Measurements from ENCODE around the gene ITIH1.

ITIH1 gene

DNA sequence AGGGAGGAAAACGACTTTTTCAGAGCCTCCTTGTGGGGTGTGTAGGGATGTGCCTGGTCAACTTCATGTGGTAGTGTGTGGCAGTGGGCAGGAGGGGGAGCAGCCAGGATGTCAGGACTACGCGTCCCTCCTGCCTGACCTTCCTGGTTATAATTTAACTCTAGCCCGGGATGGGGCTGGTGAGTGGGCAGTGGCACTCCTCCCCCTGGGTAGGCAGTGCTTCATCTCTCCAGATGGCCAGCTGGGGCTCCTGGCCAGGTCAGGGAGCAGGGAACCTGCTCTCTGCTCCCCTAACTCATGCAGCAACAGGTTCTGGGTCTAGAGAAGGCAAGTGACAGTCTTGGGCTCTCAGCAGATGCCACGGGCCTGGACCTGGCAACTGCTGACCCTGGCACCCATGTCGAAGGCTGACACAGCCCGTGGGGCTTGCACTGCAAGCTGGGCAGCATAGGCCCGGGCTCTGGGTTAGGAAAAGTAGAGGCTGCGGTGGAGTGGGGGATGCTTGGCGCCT is 50.5 kb downstream of the ITIH1 start:
- TF ChIP-seq, protein P1, sequence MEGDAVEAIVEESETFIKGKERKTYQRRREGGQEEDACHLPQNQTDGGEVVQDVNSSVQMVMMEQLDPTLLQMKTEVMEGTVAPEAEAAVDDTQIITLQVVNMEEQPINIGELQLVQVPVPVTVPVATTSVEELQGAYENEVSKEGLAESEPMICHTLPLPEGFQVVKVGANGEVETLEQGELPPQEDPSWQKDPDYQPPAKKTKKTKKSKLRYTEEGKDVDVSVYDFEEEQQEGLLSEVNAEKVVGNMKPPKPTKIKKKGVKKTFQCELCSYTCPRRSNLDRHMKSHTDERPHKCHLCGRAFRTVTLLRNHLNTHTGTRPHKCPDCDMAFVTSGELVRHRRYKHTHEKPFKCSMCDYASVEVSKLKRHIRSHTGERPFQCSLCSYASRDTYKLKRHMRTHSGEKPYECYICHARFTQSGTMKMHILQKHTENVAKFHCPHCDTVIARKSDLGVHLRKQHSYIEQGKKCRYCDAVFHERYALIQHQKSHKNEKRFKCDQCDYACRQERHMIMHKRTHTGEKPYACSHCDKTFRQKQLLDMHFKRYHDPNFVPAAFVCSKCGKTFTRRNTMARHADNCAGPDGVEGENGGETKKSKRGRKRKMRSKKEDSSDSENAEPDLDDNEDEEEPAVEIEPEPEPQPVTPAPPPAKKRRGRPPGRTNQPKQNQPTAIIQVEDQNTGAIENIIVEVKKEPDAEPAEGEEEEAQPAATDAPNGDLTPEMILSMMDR (IDR thresholded peaks at IDR 0.05; ENCODE audit: insufficient read depth, missing control alignments): no peak

DNA sequence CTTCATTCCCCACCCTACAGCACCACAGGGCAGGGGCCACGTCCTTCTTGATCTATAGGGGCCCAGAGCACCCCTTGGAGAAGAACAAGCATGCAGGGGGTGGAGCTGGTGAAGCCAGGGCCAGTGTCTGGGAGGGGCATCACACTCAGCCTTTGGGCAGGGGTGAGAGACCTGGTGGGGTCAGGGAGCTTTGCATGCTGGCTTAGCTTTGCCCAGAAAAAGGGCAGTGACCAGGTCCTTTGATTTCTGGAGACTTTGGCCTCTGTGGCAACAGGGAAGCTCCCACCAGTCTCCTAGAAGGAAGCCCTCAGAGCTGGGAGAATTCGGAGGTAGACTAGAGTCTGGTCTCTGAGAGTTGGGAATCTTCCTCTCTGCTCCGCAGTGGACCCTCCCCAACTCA is 52.1 kb downstream of the ITIH1 start:
- no peak for FAIRE-seq
- no peak for DNase-seq (ENCODE audit: insufficient read length, low spot score)
- TF ChIP-seq, protein P1 (IDR thresholded peaks at IDR 0.05; ENCODE audit: insufficient read depth, missing control alignments): no peak

More for the DNA sequence above, 50.5 kb downstream of the ITIH1 start:
- no peak for FAIRE-seq
- DNase-seq (ENCODE audit: insufficient read length, low spot score): no peak

DNA sequence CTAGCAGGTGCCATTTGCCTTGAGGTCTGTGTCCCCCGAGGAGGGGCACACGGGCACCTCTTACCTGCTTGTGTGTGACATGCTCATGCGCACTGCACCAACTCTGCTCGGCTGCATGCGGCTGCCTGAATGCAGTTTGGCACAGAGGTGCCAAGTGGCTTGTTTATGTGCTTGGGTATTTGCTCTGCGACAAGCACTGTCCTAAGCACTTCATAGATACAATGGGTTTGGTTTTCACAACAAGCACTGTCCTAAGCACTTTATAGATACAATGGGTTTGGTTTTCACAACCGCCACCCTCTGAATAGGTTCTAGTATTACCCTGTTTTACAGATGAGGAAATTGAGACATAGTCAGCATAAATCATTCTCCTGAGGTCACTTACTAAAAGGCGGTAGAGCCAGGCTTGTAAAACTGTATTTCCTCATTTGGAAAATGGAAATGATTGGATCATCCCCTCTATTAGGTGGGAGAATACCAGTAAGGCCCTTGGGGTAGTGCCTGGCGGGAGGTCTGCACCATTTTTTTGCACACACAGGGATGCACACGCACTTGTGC is 52.6 kb downstream of the ITIH1 start:
- no peak for FAIRE-seq
- TF ChIP-seq, protein P1 (IDR thresholded peaks at IDR 0.05; ENCODE audit: insufficient read depth, missing control alignments): no peak
- no peak for DNase-seq (ENCODE audit: insufficient read length, low spot score)

DNA sequence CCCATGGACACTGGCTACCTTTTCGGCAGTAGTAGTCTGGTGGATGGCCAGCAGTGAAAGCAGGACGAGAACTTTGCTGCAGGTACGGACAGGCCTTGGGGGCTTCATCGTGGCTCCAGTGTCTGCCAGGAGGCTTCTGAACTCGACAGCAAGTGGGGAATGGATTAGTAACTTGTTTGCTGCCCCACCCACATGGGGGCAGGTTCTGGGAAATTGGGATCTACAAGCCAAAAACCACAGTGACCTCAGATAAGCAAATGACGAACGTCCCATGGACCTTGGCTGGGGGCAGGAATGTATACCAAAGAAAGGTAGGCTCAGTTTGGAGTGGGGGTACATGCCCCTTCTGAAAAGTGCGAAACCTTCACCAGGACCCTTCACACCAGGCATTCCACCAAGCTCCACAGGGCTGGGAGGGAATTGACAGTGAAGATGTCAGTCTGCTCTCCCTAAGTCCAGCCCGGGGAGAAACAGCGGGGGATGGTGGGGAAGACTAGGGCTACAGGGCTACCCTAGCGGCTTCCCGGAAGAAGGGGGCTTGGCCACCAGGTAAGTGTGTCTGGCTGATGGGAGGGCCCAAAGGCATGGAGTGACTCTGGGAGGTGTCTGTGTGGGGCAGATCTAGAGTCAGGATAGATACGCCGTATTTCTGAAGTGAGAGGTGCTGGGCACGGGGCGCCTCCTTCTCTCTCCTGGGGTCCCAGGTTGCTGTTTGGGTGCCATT is 53.3 kb downstream of the ITIH1 start, which contains the start of gene ITIH4:
ITIH4 (minus strand) TSS at position 138 of the 724 bp plus-strand sequence; CDS start at position 108, 30 bp downstream.
- DNase-seq (ENCODE audit: insufficient read length, low spot score) (no peak), FAIRE-seq (no peak)
- TF ChIP-seq, protein P1 (IDR thresholded peaks at IDR 0.05; ENCODE audit: insufficient read depth, missing control alignments): no peak

DNA sequence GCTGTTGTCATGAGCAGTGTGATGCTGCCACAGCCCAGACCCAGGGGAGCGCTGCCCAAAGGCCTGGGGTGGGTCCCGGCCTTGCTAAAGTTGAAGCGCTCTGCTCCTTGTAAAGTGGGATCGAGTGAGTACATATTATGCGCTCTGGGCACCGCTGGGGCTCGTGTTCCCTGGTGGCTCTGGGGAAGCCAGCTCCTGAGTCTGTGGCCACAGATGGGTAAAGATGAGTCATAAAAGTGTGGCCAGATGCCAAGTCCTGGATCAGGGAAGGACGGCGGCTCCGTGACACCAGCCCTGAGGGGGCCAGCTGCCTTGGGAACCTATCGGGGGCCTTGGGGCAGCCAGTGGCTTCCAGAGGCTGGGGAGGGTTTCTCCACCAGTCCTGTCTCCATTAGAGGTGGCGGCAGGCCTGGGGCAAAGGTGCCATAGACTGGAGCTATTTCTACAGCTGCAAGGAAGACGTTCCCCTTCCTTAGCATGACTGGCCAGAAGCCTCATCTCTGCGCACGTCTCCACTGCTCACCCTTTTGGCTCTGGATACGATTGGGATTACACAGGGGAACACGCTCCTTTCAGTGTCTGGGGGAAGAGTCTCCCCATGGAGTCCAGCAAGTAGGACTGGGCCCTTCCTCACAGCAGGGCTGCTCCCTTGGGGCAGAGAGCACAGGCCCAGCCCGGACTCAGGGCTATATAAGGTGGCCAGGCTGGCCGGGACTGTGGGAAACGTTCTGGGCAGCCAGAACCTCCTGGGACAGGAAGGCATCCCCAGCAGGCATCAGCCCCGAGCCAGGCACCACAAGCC is 54.3 kb downstream of the ITIH1 start:
- FAIRE-seq (no peak), DNase-seq (ENCODE audit: insufficient read length, low spot score) (no peak)
- TF ChIP-seq, protein P1 (IDR thresholded peaks at IDR 0.05; ENCODE audit: insufficient read depth, missing control alignments): no peak

DNA sequence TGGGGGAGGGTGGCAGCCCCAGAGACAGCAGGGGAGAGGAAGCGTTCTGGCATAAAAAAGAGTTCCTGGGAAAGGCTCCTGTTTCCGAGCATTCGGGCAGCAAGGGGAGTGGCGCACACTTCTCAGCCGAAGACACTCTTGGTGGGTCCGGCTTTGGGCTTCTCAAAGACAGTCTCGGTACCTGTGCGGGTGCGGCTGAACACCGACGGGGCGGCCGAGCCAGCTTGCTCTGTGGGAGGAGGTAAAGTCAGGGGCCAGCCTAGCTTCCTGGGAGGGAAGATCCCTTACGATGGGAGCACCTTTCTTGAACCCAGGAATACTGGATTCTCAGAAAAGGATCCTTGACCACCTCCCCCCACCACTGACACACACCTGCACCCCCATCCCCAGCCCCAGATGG is 55.8 kb downstream of the ITIH1 start:
- DNase-seq (ENCODE audit: insufficient read length, low spot score) (no peak), FAIRE-seq (no peak)
- TF ChIP-seq, protein P1 (IDR thresholded peaks at IDR 0.05; ENCODE audit: insufficient read depth, missing control alignments): no peak

Measured in D721Med (cell line).